Fibroblast of lung (primary cell): ENCODE results near the gene PET100. TPM values are rescaled to one million over a fixed set of nuclear protein-coding genes. Genes with fewer than 3 reads are reported as not detected.

Source experiments
- DNase-seq, 2 donors: peaks; one replicate each; pipeline versions ENCODE4 v3.0.0 to v3.0.0-alpha.2; 2010; ENCODE audit warnings: low read depth in 2 of 2
- H2AFZ ChIP-seq: 2 replicates; pipeline ENCODE4 v1.5.1; 2012; ENCODE audit warnings: low read length, control low read depth, inconsistent platforms
- H3K27ac ChIP-seq: 2 replicates; pipeline ENCODE4 v1.5.1; 2011; ENCODE audit warnings: low read length, control low read depth; ENCODE audit not compliant: insufficient read depth
- H3K27me3 ChIP-seq: 2 replicates; pipeline ENCODE4 v1.5.1; 2011; ENCODE audit warnings: mild to moderate bottlenecking, low read length; ENCODE audit not compliant: control insufficient read depth, insufficient read depth
- H3K36me3 ChIP-seq: 2 replicates; pipeline ENCODE4 v1.5.1; 2011; ENCODE audit warnings: low read length; ENCODE audit not compliant: control insufficient read depth, insufficient read depth
- H3K4me1 ChIP-seq: 2 replicates; pipeline ENCODE4 v1.5.1; 2011; ENCODE audit warnings: low read length; ENCODE audit not compliant: control insufficient read depth, insufficient read depth; ENCODE audit errors: extremely low read depth
- H3K4me2 ChIP-seq: 2 replicates; pipeline ENCODE4 v1.5.1; 2011; ENCODE audit warnings: low read length, control low read depth; ENCODE audit not compliant: insufficient read depth; ENCODE audit errors: extremely low read depth
- H3K4me3 ChIP-seq, 4 experiments: fragments of 200-600 bp in 1 of 4; sonication (generic) in 1 of 4; replicated peaks in 1 of 4; 2 replicates each; pipeline ENCODE4 v1.5.1; 2011 to 2016; ENCODE audit warnings: low read length in 4 of 4, low read depth in 3 of 4, mild to moderate bottlenecking in 3 of 4, control low read depth in 2 of 4, inconsistent platforms in 1 of 4, mixed read lengths in 1 of 4; ENCODE audit not compliant: insufficient read depth in 1 of 4; ENCODE audit errors: control extremely low read depth in 1 of 4
- H3K79me2 ChIP-seq: 2 replicates; pipeline ENCODE4 v1.5.1; 2012; ENCODE audit warnings: mild to moderate bottlenecking, low read length, inconsistent platforms; ENCODE audit not compliant: control insufficient read depth, insufficient read depth
- H3K9ac ChIP-seq: 2 replicates; pipeline ENCODE4 v1.5.1; 2011; ENCODE audit warnings: mild to moderate bottlenecking, low read length, control low read depth; ENCODE audit not compliant: insufficient read depth
- H3K9me3 ChIP-seq: 2 replicates; pipeline ENCODE4 v1.5.1; 2012; ENCODE audit warnings: low read depth, low read length; ENCODE audit not compliant: control insufficient read depth, insufficient read depth
- H4K20me1 ChIP-seq: 2 replicates; pipeline ENCODE4 v1.5.1; 2011; ENCODE audit warnings: low read length; ENCODE audit not compliant: control insufficient read depth, insufficient read depth; ENCODE audit errors: extremely low read depth
- EZH2 ChIP-seq: IDR thresholded peaks from 2 replicates; pipeline ENCODE4 v1.5.1; 2012; ENCODE audit warnings: low read length, control low read depth, mild to moderate bottlenecking; ENCODE audit errors: missing control alignments
- polyA plus RNA-seq, 2 donors: library from polyadenylated mRNA; depleted of rRNA in 1 of 2; stranded (reverse) in 1 of 2; unstranded in 1 of 2; fragments of >200 nt; gene quantifications; 2 replicates each; pipeline ENCODE4 v1.2.1, GENCODE V29; 2011 to 2012; ENCODE audit warnings: missing spikeins in 1 of 2
- total RNA-seq: library from RNA; depleted of rRNA; stranded (reverse); fragments of >200 nt; gene quantifications from 2 replicates; pipeline ENCODE4 v1.2.1, GENCODE V29; 2014
- TF ChIP-seq, protein P1 (sequence below), 2 donors: IDR thresholded peaks in 1 of 2; conservative IDR thresholded peaks in 1 of 2; 1 replicate in 1 of 2; 2 replicates in 1 of 2; pipeline ENCODE4 v1.5.1; 2011 to 2012; ENCODE audit warnings: low read length in 2 of 2, control low read depth in 1 of 2, inconsistent platforms in 1 of 2, low read depth in 1 of 2, mild to moderate bottlenecking in 1 of 2

Gene PET100
- total and polyA plus RNA-seq, 2 donors (not counting 1 experiment from before 2014, with no cell fraction given), result 15.7 to 38.8 TPM

DNA sequence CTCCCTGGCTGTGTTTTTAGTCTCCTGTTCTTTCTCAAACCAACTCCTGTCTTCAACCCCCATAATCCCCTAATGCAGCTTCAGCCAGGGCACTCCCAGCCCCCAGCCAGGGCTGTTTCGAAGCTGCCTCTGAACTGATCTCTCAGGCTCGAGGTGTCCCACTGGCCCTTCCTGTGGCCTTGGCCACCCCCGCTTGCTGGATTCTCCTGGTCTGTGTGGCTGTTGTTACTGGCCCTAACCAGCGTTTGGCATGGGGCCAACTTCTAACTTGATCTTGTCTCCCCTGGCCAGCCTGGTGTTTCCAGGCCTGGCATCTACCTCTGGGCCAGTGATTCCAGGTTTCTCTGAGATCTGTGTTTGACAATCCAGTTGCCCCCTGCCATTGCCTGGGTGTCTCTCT lies 11.2 kb upstream of the PET100 start:
- Histone ChIP-seq H3K4me1 (no peaks in the 10 kb centered on the region), H3K36me3 (peaks cover 21% of the 10 kb centered on the region), H3K79me2 (no peaks in the 10 kb centered on the region), H3K4me2 (no peak overlapping the region), H3K9me3 (no peaks in the 10 kb centered on the region), H3K9ac (no peak overlapping the region), H4K20me1 (no peaks in the 10 kb centered on the region), H2AFZ (no peak overlapping the region), H3K27me3 (no peaks in the 10 kb centered on the region), H3K4me3 (no peak overlapping the region), H3K27ac (no peak overlapping the region)
- DNase-seq, result no peak
- no peak for TF ChIP-seq EZH2
- TF ChIP-seq, protein P1, sequence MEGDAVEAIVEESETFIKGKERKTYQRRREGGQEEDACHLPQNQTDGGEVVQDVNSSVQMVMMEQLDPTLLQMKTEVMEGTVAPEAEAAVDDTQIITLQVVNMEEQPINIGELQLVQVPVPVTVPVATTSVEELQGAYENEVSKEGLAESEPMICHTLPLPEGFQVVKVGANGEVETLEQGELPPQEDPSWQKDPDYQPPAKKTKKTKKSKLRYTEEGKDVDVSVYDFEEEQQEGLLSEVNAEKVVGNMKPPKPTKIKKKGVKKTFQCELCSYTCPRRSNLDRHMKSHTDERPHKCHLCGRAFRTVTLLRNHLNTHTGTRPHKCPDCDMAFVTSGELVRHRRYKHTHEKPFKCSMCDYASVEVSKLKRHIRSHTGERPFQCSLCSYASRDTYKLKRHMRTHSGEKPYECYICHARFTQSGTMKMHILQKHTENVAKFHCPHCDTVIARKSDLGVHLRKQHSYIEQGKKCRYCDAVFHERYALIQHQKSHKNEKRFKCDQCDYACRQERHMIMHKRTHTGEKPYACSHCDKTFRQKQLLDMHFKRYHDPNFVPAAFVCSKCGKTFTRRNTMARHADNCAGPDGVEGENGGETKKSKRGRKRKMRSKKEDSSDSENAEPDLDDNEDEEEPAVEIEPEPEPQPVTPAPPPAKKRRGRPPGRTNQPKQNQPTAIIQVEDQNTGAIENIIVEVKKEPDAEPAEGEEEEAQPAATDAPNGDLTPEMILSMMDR (conservative IDR thresholded peaks at IDR 0.05 in 1 of 2, IDR thresholded peaks at IDR 0.05 in 1 of 2; ENCODE audit: low read depth in 1 of 2, low read length in 2 of 2), result no peak

DNA sequence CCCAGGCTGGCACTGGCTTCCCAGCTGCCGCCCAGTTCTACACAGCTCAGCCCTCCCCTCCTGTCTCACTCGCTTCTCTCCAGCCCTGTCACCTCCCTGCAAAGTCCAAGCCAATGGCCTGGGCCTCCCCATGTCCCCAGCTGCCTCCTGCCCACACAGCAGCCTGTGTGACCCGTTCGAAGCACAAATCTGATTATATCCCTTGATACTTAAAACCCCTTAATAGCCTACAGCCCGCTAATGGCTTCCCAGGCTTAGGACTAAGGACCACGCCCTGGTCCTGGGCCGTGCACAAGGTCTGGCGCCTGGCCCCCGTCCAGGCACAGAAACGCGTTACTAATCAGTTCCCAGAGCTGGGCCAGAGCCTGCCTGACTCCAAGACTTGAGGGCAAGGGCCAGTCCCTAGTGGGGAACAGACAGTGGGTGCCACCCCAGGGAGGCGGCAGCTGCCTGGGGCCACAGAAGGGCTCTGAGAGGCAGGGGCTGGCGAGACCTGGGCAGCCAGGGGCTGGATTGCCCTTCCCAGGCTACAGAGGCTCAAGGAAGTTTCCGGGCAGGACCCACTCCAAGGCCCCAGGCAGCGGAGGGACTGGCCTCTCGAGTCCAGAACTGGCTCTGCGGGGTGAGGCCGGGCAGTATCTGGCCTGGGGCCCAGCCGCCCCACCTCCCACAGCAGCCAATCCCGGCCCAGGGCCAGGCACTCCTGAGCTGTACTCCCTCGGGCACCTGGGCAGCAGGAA lies 10.7 kb upstream of the PET100 start:
- no peak overlapping the region for H3K27ac ChIP-seq
- no peaks in the 10 kb centered on the region for H3K4me1 ChIP-seq
- H3K27me3 ChIP-seq, result no peaks in the 10 kb centered on the region
- H3K79me2 ChIP-seq, result no peaks in the 10 kb centered on the region
- H4K20me1 ChIP-seq, result no peaks in the 10 kb centered on the region
- H3K4me3 ChIP-seq, result no peak overlapping the region
- no peak overlapping the region for H2AFZ ChIP-seq
- no peak overlapping the region for H3K4me2 ChIP-seq
- peaks cover 21% of the 10 kb centered on the region for H3K36me3 ChIP-seq
- H3K9ac ChIP-seq, result no peak overlapping the region
- no peaks in the 10 kb centered on the region for H3K9me3 ChIP-seq
- TF ChIP-seq, protein P1 (conservative IDR thresholded peaks at IDR 0.05 in 1 of 2, IDR thresholded peaks at IDR 0.05 in 1 of 2; ENCODE audit: low read depth in 1 of 2, low read length in 2 of 2), result no peak
- TF ChIP-seq EZH2, result no peak
- DNase-seq, result no peak

DNA sequence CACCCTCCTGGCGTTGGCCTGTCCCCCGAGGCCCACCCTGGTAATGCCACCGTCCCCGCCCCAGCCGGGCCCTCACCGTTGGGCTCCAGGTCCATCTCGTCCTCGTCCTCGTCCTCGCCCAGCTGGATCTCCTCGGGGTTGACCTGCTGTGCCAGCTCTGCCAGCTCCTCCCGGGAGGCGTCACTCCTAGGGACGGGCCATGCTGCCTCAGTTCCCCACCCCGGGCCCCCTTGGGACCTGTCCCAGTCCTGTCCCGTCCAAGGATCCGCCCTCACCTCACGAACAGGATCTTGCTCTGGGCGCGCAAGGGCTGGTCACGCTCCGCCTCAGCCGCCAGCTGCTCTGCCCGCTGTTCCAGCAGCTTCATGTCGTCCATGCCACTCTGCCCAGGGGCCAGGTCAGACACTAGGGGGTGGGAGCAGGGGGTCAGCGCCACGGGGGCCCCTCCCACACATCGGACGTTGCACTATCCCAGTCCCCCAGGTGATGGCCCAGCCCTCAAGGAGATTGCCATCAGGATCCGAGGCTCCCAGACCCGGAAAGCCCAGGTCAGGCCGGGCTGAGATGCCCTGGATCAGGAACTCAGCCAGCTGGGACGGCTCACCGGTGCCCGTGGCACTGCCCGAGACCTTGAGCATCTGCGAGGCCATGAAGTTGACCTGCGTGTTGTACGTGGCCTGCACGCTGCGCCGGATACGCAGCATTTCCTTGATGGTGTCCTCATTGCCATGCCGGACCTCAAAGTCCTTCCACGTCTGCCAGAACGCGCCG lies 9.7 kb upstream of the PET100 start:
- DNase-seq, result no peak
- TF ChIP-seq, protein P1 (conservative IDR thresholded peaks at IDR 0.05 in 1 of 2, IDR thresholded peaks at IDR 0.05 in 1 of 2; ENCODE audit: low read depth in 1 of 2, low read length in 2 of 2), result no peak
- TF ChIP-seq EZH2, result no peak
- H3K4me1 ChIP-seq, result no peaks in the 10 kb centered on the region
- H3K9ac ChIP-seq, result no peak overlapping the region
- H3K79me2 ChIP-seq, result no peaks in the 10 kb centered on the region
- H3K4me3 ChIP-seq, result no peak overlapping the region
- H3K27me3 ChIP-seq, result no peaks in the 10 kb centered on the region
- H4K20me1 ChIP-seq, result no peaks in the 10 kb centered on the region
- no peak overlapping the region for H2AFZ ChIP-seq
- H3K27ac ChIP-seq, result no peak overlapping the region
- peaks cover 22% of the 10 kb centered on the region for H3K36me3 ChIP-seq
- no peaks in the 10 kb centered on the region for H3K9me3 ChIP-seq
- no peak overlapping the region for H3K4me2 ChIP-seq
